ENCODE measurements around the gene LSM10. TPM values are rescaled to one million over a fixed set of nuclear protein-coding genes. Genes with fewer than 3 reads are reported as not detected.

Gene LSM10
- total and polyA plus RNA-seq, 9 of the 15 experiments (the other 6 are each of a cell fraction or from before 2014, with no cell fraction given), result 13.2 to 146 (median 68.9) TPM

DNA sequence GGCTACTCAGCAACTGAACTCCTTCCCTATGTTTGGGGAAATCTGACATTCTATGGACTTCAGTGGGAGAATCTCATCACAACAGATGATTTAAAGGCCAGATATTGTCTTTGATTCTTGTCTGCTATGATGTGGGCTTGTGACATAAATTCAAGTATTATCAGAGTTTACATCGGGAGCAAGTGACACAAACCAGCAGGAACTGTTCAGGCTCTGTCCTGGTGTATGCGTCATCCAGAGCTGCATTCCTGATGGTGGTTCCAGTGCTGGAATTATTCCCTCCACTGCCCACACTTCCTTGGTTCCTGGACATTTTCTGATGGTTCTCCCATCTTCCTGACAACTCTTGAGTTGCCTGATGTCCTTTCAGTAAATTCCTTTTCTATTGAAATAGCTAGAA is 10.8 kb upstream of the LSM10 start (continued):
- TF ChIP-seq TCF3 (CRISPR knock-in tag; IDR thresholded peaks at IDR 0.05), result no peak
- no peak for TF ChIP-seq PHB2 (IDR thresholded peaks at IDR 0.05; ENCODE audit: low read depth)

DNA sequence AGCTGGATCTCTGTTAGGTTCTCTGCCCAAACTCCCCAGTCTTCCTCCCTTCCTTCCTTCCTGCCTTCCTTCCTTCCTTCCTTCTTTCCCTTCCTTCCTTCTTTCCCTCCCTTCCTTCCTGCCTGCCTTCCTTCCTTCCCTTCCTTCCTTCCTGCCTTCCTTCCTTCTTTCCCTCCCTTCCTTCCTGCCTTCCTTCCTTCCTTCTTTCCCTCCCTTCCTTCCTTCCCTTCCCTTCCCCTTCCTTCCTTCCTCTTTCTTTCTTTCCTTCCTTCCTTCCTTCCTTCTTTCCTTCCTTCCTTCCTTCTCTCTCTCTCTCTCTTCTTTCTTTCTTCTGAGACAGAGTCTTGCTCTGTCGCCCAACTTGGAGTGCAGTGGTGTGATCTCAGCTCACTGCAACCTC is 8.7 kb upstream of the LSM10 start:
- ATAC-seq (no peak), FAIRE-seq (no peak), DNase-seq (ENCODE audit: extremely low read depth in 1 of 4, low spot score in 3 of 4) (no peak)
- no peaks in the 10 kb centered on the region for H4K20me1 ChIP-seq (replicated peaks; ENCODE audit: control insufficient read depth, insufficient read depth, low read length)
- no peak overlapping the region for H3K4me2 ChIP-seq (ENCODE audit: insufficient read depth, low read length)
- POLR2A ChIA-PET, result interaction anchor here (0.7 to 2.7 kb wide), 3 partner anchors 9 to 22 kb away, joined by 3 to 22 read pairs (median 3); partner anchors contain the start of gene LSM10
- H2AFZ ChIP-seq (ENCODE audit: low read depth, low read length), result no peak overlapping the region
- peaks cover 4% of the 10 kb centered on the region; the same call in 2 of the 3 replicates for H3K79me2 ChIP-seq (ENCODE audit: control insufficient read depth, insufficient read depth, low read length)
- CTCF ChIA-PET (ENCODE audit: low intra/inter-chr PET ratio), result interaction anchor here (0.6 kb wide), 1 partner anchor 19 kb away, joined by 4 read pairs; no protein-coding TSS in a partner anchor
- H3K9me1 ChIP-seq (ENCODE audit: control insufficient read depth, insufficient read depth, low read length), result no peaks in the 10 kb centered on the region
- peaks cover 6% of the 10 kb centered on the region; the same call in 1 of the 3 replicates for H3K36me3 ChIP-seq (ENCODE audit: control insufficient read depth, insufficient read depth, low read length)
- H3K4me3 ChIP-seq, result no peak overlapping the region
- peaks cover 6 to 11% of the 10 kb centered on the region in 2 experiments; a peak in 3 of 5 replicates for H3K4me1 ChIP-seq (replicated peaks in 1 of 2; ENCODE audit: control insufficient read depth in 2 of 2, insufficient read depth in 2 of 2, low read length in 2 of 2)
- intact Hi-C loops (cut with micrococcal nuclease) (no loop called here), in situ Hi-C loops (cut with MboI) (no loop called here)
- H3K27ac ChIP-seq (ENCODE audit: extremely low read depth, low read depth, low read length), result no peak overlapping the region
- H3K27me3 ChIP-seq (ENCODE audit: control insufficient read depth in 2 of 2, insufficient read depth in 2 of 2, low read length in 2 of 2), result no peaks in the 10 kb centered on the region
- no TSS peak for BruUV-seq (replicated peaks)
- H3K9ac ChIP-seq (ENCODE audit: insufficient read depth in 1 of 2, low read depth in 2 of 2, low read length in 2 of 2), result no peak overlapping the region
- H3K9me3 ChIP-seq (replicated peaks; ENCODE audit: control insufficient read depth, insufficient read depth, low read depth, low read length), result 0 out of 2 replicates have a peak, but pooled peaks cover 3% of the 10 kb centered on the region
- WGBS (ENCODE audit: insufficient coverage, low coverage, missing lambda C conversion rate), result 63% methylated on average over 1 of the region's 1 CpG
- TF ChIP-seq, protein P1, sequence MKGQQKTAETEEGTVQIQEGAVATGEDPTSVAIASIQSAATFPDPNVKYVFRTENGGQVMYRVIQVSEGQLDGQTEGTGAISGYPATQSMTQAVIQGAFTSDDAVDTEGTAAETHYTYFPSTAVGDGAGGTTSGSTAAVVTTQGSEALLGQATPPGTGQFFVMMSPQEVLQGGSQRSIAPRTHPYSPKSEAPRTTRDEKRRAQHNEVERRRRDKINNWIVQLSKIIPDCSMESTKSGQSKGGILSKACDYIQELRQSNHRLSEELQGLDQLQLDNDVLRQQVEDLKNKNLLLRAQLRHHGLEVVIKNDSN (CRISPR knock-in tag; IDR thresholded peaks at IDR 0.05), result no peak
- TF ChIP-seq TSC22D4 (tag; IDR thresholded peaks at IDR 0.05) (no peak), MTA1 (IDR thresholded peaks at IDR 0.05; ENCODE audit: borderline replicate concordance) (peak; percentile 32; the same call in 1 of the 2 replicates), ZNF408 (CRISPR knock-in tag; IDR thresholded peaks at IDR 0.05; ENCODE audit: low read depth) (no peak), MCM2 (IDR thresholded peaks at IDR 0.05; ENCODE audit: low read depth) (no peak), CBFA2T2 (conservative IDR thresholded peaks at IDR 0.05) (no peak), DACH1 (IDR thresholded peaks at IDR 0.05; ENCODE audit: partially characterized antibody) (no peak), ZNF75A (CRISPR knock-in tag; IDR thresholded peaks at IDR 0.05) (no peak), NFATC3 (IDR thresholded peaks at IDR 0.05) (no peak), ZFP1 (CRISPR knock-in tag; IDR thresholded peaks at IDR 0.05) (no peak), FOXJ3 (CRISPR knock-in tag; IDR thresholded peaks at IDR 0.05) (no peak), ZNF354B (CRISPR knock-in tag; IDR thresholded peaks at IDR 0.05) (no peak), ZNF253 (CRISPR knock-in tag; conservative IDR thresholded peaks at IDR 0.05) (no peak)
- TF ChIP-seq, protein P2, sequence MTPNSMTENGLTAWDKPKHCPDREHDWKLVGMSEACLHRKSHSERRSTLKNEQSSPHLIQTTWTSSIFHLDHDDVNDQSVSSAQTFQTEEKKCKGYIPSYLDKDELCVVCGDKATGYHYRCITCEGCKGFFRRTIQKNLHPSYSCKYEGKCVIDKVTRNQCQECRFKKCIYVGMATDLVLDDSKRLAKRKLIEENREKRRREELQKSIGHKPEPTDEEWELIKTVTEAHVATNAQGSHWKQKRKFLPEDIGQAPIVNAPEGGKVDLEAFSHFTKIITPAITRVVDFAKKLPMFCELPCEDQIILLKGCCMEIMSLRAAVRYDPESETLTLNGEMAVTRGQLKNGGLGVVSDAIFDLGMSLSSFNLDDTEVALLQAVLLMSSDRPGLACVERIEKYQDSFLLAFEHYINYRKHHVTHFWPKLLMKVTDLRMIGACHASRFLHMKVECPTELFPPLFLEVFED (CRISPR knock-in tag; conservative IDR thresholded peaks at IDR 0.05), result 0 out of 2 replicates have a peak, but pooled peaks have one; percentile 40
- TF ChIP-seq, protein P3, sequence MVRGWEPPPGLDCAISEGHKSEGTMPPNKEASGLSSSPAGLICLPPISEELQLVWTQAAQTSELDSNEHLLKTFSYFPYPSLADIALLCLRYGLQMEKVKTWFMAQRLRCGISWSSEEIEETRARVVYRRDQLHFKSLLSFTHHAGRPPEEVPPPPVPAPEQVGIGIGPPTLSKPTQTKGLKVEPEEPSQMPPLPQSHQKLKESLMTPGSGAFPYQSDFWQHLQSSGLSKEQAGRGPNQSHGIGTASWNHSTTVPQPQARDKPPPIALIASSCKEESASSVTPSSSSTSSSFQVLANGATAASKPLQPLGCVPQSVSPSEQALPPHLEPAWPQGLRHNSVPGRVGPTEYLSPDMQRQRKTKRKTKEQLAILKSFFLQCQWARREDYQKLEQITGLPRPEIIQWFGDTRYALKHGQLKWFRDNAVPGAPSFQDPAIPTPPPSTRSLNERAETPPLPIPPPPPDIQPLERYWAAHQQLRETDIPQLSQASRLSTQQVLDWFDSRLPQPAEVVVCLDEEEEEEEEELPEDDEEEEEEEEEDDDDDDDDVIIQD (CRISPR knock-in tag; IDR thresholded peaks at IDR 0.05), result no peak
- TF ChIP-seq, protein P4, sequence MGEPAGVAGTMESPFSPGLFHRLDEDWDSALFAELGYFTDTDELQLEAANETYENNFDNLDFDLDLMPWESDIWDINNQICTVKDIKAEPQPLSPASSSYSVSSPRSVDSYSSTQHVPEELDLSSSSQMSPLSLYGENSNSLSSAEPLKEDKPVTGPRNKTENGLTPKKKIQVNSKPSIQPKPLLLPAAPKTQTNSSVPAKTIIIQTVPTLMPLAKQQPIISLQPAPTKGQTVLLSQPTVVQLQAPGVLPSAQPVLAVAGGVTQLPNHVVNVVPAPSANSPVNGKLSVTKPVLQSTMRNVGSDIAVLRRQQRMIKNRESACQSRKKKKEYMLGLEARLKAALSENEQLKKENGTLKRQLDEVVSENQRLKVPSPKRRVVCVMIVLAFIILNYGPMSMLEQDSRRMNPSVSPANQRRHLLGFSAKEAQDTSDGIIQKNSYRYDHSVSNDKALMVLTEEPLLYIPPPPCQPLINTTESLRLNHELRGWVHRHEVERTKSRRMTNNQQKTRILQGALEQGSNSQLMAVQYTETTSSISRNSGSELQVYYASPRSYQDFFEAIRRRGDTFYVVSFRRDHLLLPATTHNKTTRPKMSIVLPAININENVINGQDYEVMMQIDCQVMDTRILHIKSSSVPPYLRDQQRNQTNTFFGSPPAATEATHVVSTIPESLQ (CRISPR knock-in tag; IDR thresholded peaks at IDR 0.05), result no peak

Measured in K562 (cell line).